T-cell (primary cell): ENCODE measurements around the gene ELL2. TPM values are rescaled to one million over a fixed set of nuclear protein-coding genes. Genes with fewer than 3 reads are reported as not detected.

Experiments
- ATAC-seq, 4 experiments: fragments of 200-7000 bp in 3 of 4; fragments of 150-1000 bp in 1 of 4; cut with Tn5 transposase; replicated peaks in 1 of 4; 1 replicate in 3 of 4; 2 replicates in 1 of 4; pipeline ENCODE4 v1.10.0; 2021; ENCODE audit warnings: moderate library complexity in 3 of 4, mild to moderate bottlenecking in 2 of 4, moderate number of reproducible peaks in 1 of 4
- CTCF ChIA-PET, 2 donors: fragments of 300-600 bp; sonication (Branson Sonifier 250); formaldehyde crosslinking; loops; one replicate each; lab custom pipeline; 2022; ENCODE audit warnings: antibody characterized with exemption in 2 of 2; lab: Charles Lee
- POLR2A ChIA-PET, 2 donors: fragments of 300-600 bp; sonication (Branson Sonifier 250); formaldehyde crosslinking; loops; one replicate each; lab custom pipeline; 2022; ENCODE audit warnings: antibody characterized with exemption in 2 of 2; lab: Charles Lee
- DNase-seq, 35 experiments: peaks; one replicate each; pipeline versions ENCODE4 v3.0.0 to v3.0.0-alpha.2; 2013 to 2023
- H3K27ac ChIP-seq: one replicate; pipeline ENCODE4 v1.5.1; 2013; ENCODE audit warnings: low read length
- H3K27me3 ChIP-seq, 2 experiments: replicated peaks in 1 of 2; 1 replicate in 1 of 2; 2 replicates in 1 of 2; pipeline versions ENCODE4 v1.6.1 to v1.7.0; 2013; ENCODE audit warnings: low read length in 1 of 2, mixed read lengths in 1 of 2; ENCODE audit not compliant: control insufficient read depth in 2 of 2, insufficient read depth in 2 of 2; ENCODE audit errors: extremely low read depth in 1 of 2
- H3K36me3 ChIP-seq, 2 donors: 1 replicate in 1 of 2; 2 replicates in 1 of 2; pipeline versions ENCODE4 v1.6.1 to v1.7.0; 2013; ENCODE audit warnings: low read length in 1 of 2; ENCODE audit not compliant: control insufficient read depth in 2 of 2, insufficient read depth in 1 of 2; ENCODE audit errors: extremely low read depth in 1 of 2
- H3K4me1 ChIP-seq, 2 experiments: 1 replicate in 1 of 2; 2 replicates in 1 of 2; pipeline versions ENCODE4 v1.6.1 to v1.7.0; 2013; ENCODE audit warnings: low read length in 2 of 2, mixed read lengths in 1 of 2; ENCODE audit not compliant: insufficient read depth in 2 of 2, control insufficient read depth in 1 of 2; ENCODE audit errors: extremely low read depth in 1 of 2
- H3K4me3 ChIP-seq, 2 donors: 1 replicate in 1 of 2; 2 replicates in 1 of 2; pipeline versions ENCODE4 v1.5.1 to v1.7.0; 2013; ENCODE audit warnings: mild to moderate bottlenecking in 2 of 2, low read length in 1 of 2, moderate library complexity in 1 of 2; ENCODE audit not compliant: control insufficient read depth in 1 of 2; ENCODE audit errors: extremely low read depth in 1 of 2
- H3K9me3 ChIP-seq: 2 replicates; pipeline ENCODE4 v1.7.0; 2013
- H3K27ac Mint-ChIP-seq, 2 donors: one replicate each; pipeline ENCODE4 v1.8.0; 2020 to 2021; ENCODE audit warnings: mild to moderate bottlenecking in 2 of 2, mixed read lengths in 2 of 2
- H3K27me3 Mint-ChIP-seq, 2 donors: one replicate each; pipeline ENCODE4 v1.8.0; 2021 to 2022; ENCODE audit warnings: mixed read lengths in 2 of 2
- H3K36me3 Mint-ChIP-seq: one replicate; pipeline ENCODE4 v1.8.0; 2021; ENCODE audit warnings: mixed read lengths
- H3K4me1 Mint-ChIP-seq, 3 donors: one replicate each; pipeline ENCODE4 v1.8.0; 2020 to 2022; ENCODE audit warnings: mixed read lengths in 3 of 3, mild to moderate bottlenecking in 1 of 3
- H3K4me3 Mint-ChIP-seq, 3 donors: one replicate each; pipeline ENCODE4 v1.8.0; 2020 to 2022; ENCODE audit warnings: mild to moderate bottlenecking in 3 of 3, mixed read lengths in 3 of 3, moderate library complexity in 3 of 3
- H3K9me3 Mint-ChIP-seq, 3 donors: one replicate each; pipeline ENCODE4 v1.8.0; 2020 to 2022; ENCODE audit warnings: mixed read lengths in 3 of 3
- WGBS: methylation state at CpG from one replicate; pipeline ENCODE4 v1.1.5; 2013; ENCODE audit warnings: missing lambda C conversion rate; ENCODE audit not compliant: insufficient coverage; 5-methylcytosine and 5-hydroxymethylcytosine counted together
- total RNA-seq, 35 experiments: library from RNA in 6 of 35; stranded (reverse) in 6 of 35; fragments of 120-200 nt in 1 of 35; gene quantifications; one replicate each; pipeline versions ENCODE4 v1.2.1 to v1.2.4 and lab custom pipeline; 2013 to 2026

The ELL2 gene
- total RNA-seq, 5 donors from 2014 or later (not counting 1 experiment from before 2014, with no cell fraction given), result 10.3 to 57.8 (median 11.3) TPM

GRCh38 chr5:95847261-95847592 is 114.4 kb downstream of the ELL2 start:
- H3K27ac Mint-ChIP-seq, result no peak overlapping the region
- no peak overlapping the region for H3K4me3 Mint-ChIP-seq
- no peaks in the 10 kb centered on the region for H3K36me3 Mint-ChIP-seq

GRCh38 chr5:95846554-95847260 is 114.9 kb downstream of the ELL2 start:
- H3K4me3 ChIP-seq, result no peak overlapping the region
- POLR2A ChIA-PET, result no interaction called here
- 98% methylated on average over 3 of the region's 7 CpGs for WGBS
- H3K36me3 ChIP-seq, result no peaks in the 10 kb centered on the region
- peaks cover 7 to 17% of the 10 kb centered on the region in 2 experiments for H3K4me1 ChIP-seq
- Mint-ChIP-seq H3K4me3 (no peak overlapping the region), H3K27me3 (peaks cover 3% of the 10 kb centered on the region in 2 donors), H3K27ac (no peak overlapping the region), H3K9me3 (no peaks in the 10 kb centered on the region), H3K36me3 (no peaks in the 10 kb centered on the region), H3K4me1 (peaks cover 14 to 23% (median 22%) of the 10 kb centered on the region in 3 donors)
- H3K9me3 ChIP-seq, result no peaks in the 10 kb centered on the region
- no peak overlapping the region for H3K27ac ChIP-seq
- ATAC-seq, result peak; percentile 74 to 80 (median 76)
- no peaks in the 10 kb centered on the region for H3K27me3 ChIP-seq
- CTCF ChIA-PET, result interaction anchor here (0.5 to 8.9 kb wide), 25 partner anchors 10 to 479 kb away, joined by 3 to 92 read pairs (median 4); partner anchors contain the start of gene GLRX (in 1 of the 2)
- peak; percentile 28 to 87 (median 60) for DNase-seq

More at GRCh38 chr5:95847261-95847592, 114.4 kb downstream of the ELL2 start:
- no peaks in the 10 kb centered on the region for H3K9me3 Mint-ChIP-seq
- Histone ChIP-seq H3K27me3 (no peaks in the 10 kb centered on the region), H3K4me1 (peaks cover 7 to 17% of the 10 kb centered on the region in 2 experiments), H3K27ac (no peak overlapping the region), H3K36me3 (no peaks in the 10 kb centered on the region), H3K9me3 (no peaks in the 10 kb centered on the region), H3K4me3 (no peak overlapping the region)
- WGBS, result no CpG with 5 or more reads among the region's 1 CpG
- ChIA-PET POLR2A (no interaction called here), CTCF (interaction anchor here (0.5 to 8.9 kb wide), 17 partner anchors 10 to 478 kb away, joined by 3 to 92 read pairs (median 4); partner anchors contain the start of gene GLRX (in 1 of the 2))
- no peak for ATAC-seq
- no peak for DNase-seq
- peaks cover 14 to 22% (median 22%) of the 10 kb centered on the region in 3 donors for H3K4me1 Mint-ChIP-seq
- peaks cover 3% of the 10 kb centered on the region in 2 donors for H3K27me3 Mint-ChIP-seq

GRCh38 chr5:95845391-95845790 is 116.3 kb downstream of the ELL2 start:
- Mint-ChIP-seq H3K9me3 (no peaks in the 10 kb centered on the region), H3K27ac (peak overlapping the region in 1 of 2 donors; percentile 2), H3K4me3 (no peak overlapping the region), H3K36me3 (no peaks in the 10 kb centered on the region), H3K4me1 (peaks cover 16 to 23% (median 22%) of the 10 kb centered on the region in 3 donors), H3K27me3 (peaks cover 3% of the 10 kb centered on the region in 2 donors)
- ATAC-seq (no peak), DNase-seq (no peak)
- Histone ChIP-seq H3K27me3 (no peaks in the 10 kb centered on the region), H3K36me3 (no peaks in the 10 kb centered on the region), H3K4me3 (no peak overlapping the region), H3K9me3 (no peaks in the 10 kb centered on the region), H3K27ac (no peak overlapping the region), H3K4me1 (peaks cover 7 to 17% of the 10 kb centered on the region in 2 experiments)
- ChIA-PET CTCF (interaction anchor here (1.1 to 8.9 kb wide), 4 partner anchors 37 to 66 kb away, joined by 3 to 89 read pairs (median 24); no protein-coding TSS in a partner anchor), POLR2A (no interaction called here)
- no CpG with 5 or more reads among the region's 3 CpGs for WGBS

GRCh38 chr5:95843733-95844223 is 117.9 kb downstream of the ELL2 start:
- Mint-ChIP-seq H3K27ac (peak overlapping the region; percentile 89 to 94), H3K9me3 (no peaks in the 10 kb centered on the region), H3K4me1 (peaks cover 20 to 29% (median 24%) of the 10 kb centered on the region in 3 donors), H3K27me3 (peaks cover 0 to 3% of the 10 kb centered on the region in 2 donors), H3K4me3 (peak overlapping the region in 1 of 3 donors; percentile 50), H3K36me3 (no peaks in the 10 kb centered on the region)
- Histone ChIP-seq H3K4me3 (no peak overlapping the region), H3K27me3 (no peaks in the 10 kb centered on the region), H3K36me3 (no peaks in the 10 kb centered on the region), H3K27ac (peak overlapping the region; percentile 52), H3K9me3 (no peaks in the 10 kb centered on the region), H3K4me1 (peaks cover 7 to 17% of the 10 kb centered on the region in 2 experiments)
- ATAC-seq, result no peak
- ChIA-PET POLR2A (interaction anchor here (0.6 to 0.7 kb wide), 5 partner anchors 16 to 819 kb away, joined by 3 to 8 read pairs (median 5); no protein-coding TSS in a partner anchor), CTCF (interaction anchor here (0.6 to 8.9 kb wide), 22 partner anchors 16 to 199 kb away, joined by 3 to 89 read pairs (median 4); partner anchors contain the start of gene GLRX (in 1 of the 2))
- 100% methylated on average over 1 of the region's 3 CpGs for WGBS
- no peak for DNase-seq

GRCh38 chr5:95842854-95843544 is 118.7 kb downstream of the ELL2 start:
- POLR2A ChIA-PET, result interaction anchor here in 1 of 2 donors (0.6 kb wide), 1 partner anchor 62 kb away, joined by 3 read pairs; no protein-coding TSS in a partner anchor
- 15% methylated on average over 5 of the region's 11 CpGs for WGBS
- Mint-ChIP-seq H3K27me3 (peaks cover 0 to 2% of the 10 kb centered on the region in 2 donors), H3K4me3 (peak overlapping the region in 1 of 3 donors; percentile 50), H3K27ac (peak overlapping the region; percentile 89 to 94), H3K9me3 (no peaks in the 10 kb centered on the region), H3K4me1 (peaks cover 22 to 29% (median 27%) of the 10 kb centered on the region in 3 donors), H3K36me3 (no peaks in the 10 kb centered on the region)
- Histone ChIP-seq H3K4me3 (no peak overlapping the region), H3K27me3 (no peaks in the 10 kb centered on the region), H3K27ac (peak overlapping the region; percentile 52), H3K9me3 (no peaks in the 10 kb centered on the region), H3K36me3 (no peaks in the 10 kb centered on the region), H3K4me1 (peaks cover 7 to 17% of the 10 kb centered on the region in 2 experiments)
- DNase-seq, result peak in 31 of 35 experiments; percentile 22 to 71 (median 38)
- CTCF ChIA-PET, result interaction anchor here (0.5 to 8.9 kb wide), 14 partner anchors 20 to 182 kb away, joined by 3 to 89 read pairs (median 5); partner anchors contain the start of gene GLRX (in 1 of the 2)
- peak; percentile 78 to 83 (median 82) for ATAC-seq
